Gastrocnemius medialis (tissue), 4 donors: Measurements from ENCODE around the gene MYMX.

Source experiments
- POLR2A ChIP-seq, 2 donors: fragments of 450-650 bp; IDR thresholded peaks; one replicate each; pipeline ENCODE4 v1.6.1; 2017; ENCODE audit warnings: antibody characterized with exemption in 2 of 2, mild to moderate bottlenecking in 2 of 2, moderate library complexity in 2 of 2
- TF ChIP-seq, protein P1 (sequence below), 5 experiments: fragments of 450-650 bp in 3 of 5; fragments of 200-600 bp in 2 of 5; sonication (generic) in 2 of 5; IDR thresholded peaks in 4 of 5; conservative IDR thresholded peaks in 1 of 5; 1 replicate in 4 of 5; 2 replicates in 1 of 5; pipeline ENCODE4 v1.5.1; 2016 to 2019; ENCODE audit warnings: antibody characterized with exemption in 5 of 5, mild to moderate bottlenecking in 3 of 5, moderate library complexity in 3 of 5

DNA sequence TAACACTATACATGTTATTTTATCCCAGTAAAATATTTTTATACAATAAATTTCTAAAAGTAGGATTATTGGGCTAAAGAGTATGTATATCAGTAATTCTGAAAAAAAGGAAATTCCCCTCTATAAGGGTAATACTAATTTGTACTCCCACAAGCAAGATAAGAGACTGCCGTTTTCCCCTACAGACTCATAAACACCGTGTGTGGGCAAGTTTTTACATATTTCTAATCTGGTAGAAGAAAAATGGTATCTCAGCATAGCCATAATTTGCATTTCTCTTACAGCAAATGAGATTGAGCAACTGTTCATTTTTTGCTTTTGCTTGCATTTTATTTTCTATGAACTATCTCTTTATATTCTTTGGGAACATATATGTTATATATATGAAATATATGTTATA is 26.0 kb upstream of the MYMX start:
- no peak for TF ChIP-seq POLR2A (IDR thresholded peaks at IDR 0.05)
- TF ChIP-seq, protein P1, sequence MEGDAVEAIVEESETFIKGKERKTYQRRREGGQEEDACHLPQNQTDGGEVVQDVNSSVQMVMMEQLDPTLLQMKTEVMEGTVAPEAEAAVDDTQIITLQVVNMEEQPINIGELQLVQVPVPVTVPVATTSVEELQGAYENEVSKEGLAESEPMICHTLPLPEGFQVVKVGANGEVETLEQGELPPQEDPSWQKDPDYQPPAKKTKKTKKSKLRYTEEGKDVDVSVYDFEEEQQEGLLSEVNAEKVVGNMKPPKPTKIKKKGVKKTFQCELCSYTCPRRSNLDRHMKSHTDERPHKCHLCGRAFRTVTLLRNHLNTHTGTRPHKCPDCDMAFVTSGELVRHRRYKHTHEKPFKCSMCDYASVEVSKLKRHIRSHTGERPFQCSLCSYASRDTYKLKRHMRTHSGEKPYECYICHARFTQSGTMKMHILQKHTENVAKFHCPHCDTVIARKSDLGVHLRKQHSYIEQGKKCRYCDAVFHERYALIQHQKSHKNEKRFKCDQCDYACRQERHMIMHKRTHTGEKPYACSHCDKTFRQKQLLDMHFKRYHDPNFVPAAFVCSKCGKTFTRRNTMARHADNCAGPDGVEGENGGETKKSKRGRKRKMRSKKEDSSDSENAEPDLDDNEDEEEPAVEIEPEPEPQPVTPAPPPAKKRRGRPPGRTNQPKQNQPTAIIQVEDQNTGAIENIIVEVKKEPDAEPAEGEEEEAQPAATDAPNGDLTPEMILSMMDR (IDR thresholded peaks at IDR 0.05 in 4 of 5, conservative IDR thresholded peaks at IDR 0.05 in 1 of 5) = no peak
